Osteoblast (primary cell): ENCODE measurements around the gene SAA2. TPM values are rescaled to one million over a fixed set of nuclear protein-coding genes. Genes with fewer than 3 reads are reported as not detected.

ENCODE experiments used
- DNase-seq: peaks from one replicate; pipeline ENCODE4 v3.0.0; 2011; ENCODE audit warnings: low spot score, mixed read lengths; ENCODE audit not compliant: insufficient read length; ENCODE audit errors: missing footprints
- H2AFZ ChIP-seq: 2 replicates; pipeline ENCODE4 v1.6.0; 2011; ENCODE audit warnings: mild to moderate bottlenecking, low read length
- H3K27ac ChIP-seq: 2 replicates; pipeline ENCODE4 v1.5.1; 2011; ENCODE audit warnings: mild to moderate bottlenecking, low read depth, low read length, moderate library complexity
- H3K27me3 ChIP-seq: 2 replicates; pipeline ENCODE4 v1.6.0; 2012; ENCODE audit warnings: mild to moderate bottlenecking, control low read depth, inconsistent platforms, low read length, moderate library complexity; ENCODE audit not compliant: insufficient read depth
- H3K36me3 ChIP-seq: 2 replicates; pipeline ENCODE4 v1.5.1; 2011; ENCODE audit warnings: mild to moderate bottlenecking, low read length, control low read depth, moderate library complexity; ENCODE audit not compliant: insufficient read depth
- H3K4me1 ChIP-seq: 2 replicates; pipeline ENCODE4 v1.5.1; 2011; ENCODE audit warnings: mild to moderate bottlenecking, low read length, control low read depth, moderate library complexity; ENCODE audit not compliant: insufficient read depth
- H3K4me2 ChIP-seq: 2 replicates; pipeline ENCODE4 v1.6.0; 2011; ENCODE audit warnings: mild to moderate bottlenecking, low read length; ENCODE audit not compliant: insufficient read depth
- H3K4me3 ChIP-seq: fragments of 200-600 bp; sonication (generic); 3 replicates; pipeline ENCODE4 v1.5.1; 2012; ENCODE audit warnings: mild to moderate bottlenecking, low read length, inconsistent platforms; ENCODE audit not compliant: insufficient read depth
- H3K79me2 ChIP-seq: 2 replicates; pipeline ENCODE4 v1.6.0; 2012; ENCODE audit warnings: mild to moderate bottlenecking, low read length, control low read depth, inconsistent platforms; ENCODE audit not compliant: insufficient read depth
- H3K9me3 ChIP-seq: 2 replicates; pipeline ENCODE4 v1.5.1; 2011; ENCODE audit warnings: low read depth, low read length, control low read depth
- H4K20me1 ChIP-seq: 2 replicates; pipeline ENCODE4 v1.6.0; 2012; ENCODE audit warnings: mild to moderate bottlenecking, low read length, control low read depth; ENCODE audit not compliant: insufficient read depth
- CTCF ChIP-seq: IDR thresholded peaks from 2 replicates; pipeline ENCODE4 v1.5.1; 2011; ENCODE audit warnings: mild to moderate bottlenecking, low read depth, low read length, moderate library complexity; ENCODE audit errors: extremely low read depth
- total RNA-seq: library from RNA; depleted of rRNA; stranded (reverse); fragments of >200 nt; gene quantifications from 2 replicates; pipeline ENCODE4 v1.2.3, GENCODE V29; 2012

SAA2 gene
- total RNA-seq, 1 donor = under 0.01 TPM

GRCh38 chr11:18221274-18221876 lies 27.1 kb downstream of the SAA2 start:
- no peak for DNase-seq
- Histone ChIP-seq H2AFZ (no peak overlapping the region), H3K36me3 (no peaks in the 10 kb centered on the region), H3K27ac (no peak overlapping the region), H3K4me2 (no peak overlapping the region), H3K4me3 (no peak overlapping the region), H3K4me1 (no peaks in the 10 kb centered on the region), H4K20me1 (no peaks in the 10 kb centered on the region), H3K79me2 (no peaks in the 10 kb centered on the region), H3K9me3 (no peaks in the 10 kb centered on the region), H3K27me3 (peaks cover 3% of the 10 kb centered on the region)
- no peak for TF ChIP-seq CTCF

GRCh38 chr11:18209058-18209457 lies 39.4 kb downstream of the SAA2 start:
- Histone ChIP-seq H3K9me3 (no peaks in the 10 kb centered on the region), H2AFZ (no peak overlapping the region), H3K79me2 (no peaks in the 10 kb centered on the region), H4K20me1 (no peaks in the 10 kb centered on the region), H3K27me3 (peaks cover 10% of the 10 kb centered on the region), H3K27ac (no peak overlapping the region), H3K4me3 (no peak overlapping the region), H3K36me3 (no peaks in the 10 kb centered on the region), H3K4me1 (no peaks in the 10 kb centered on the region), H3K4me2 (no peak overlapping the region)
- no peak for DNase-seq
- TF ChIP-seq CTCF = no peak

GRCh38 chr11:18204771-18205170 lies 43.7 kb downstream of the SAA2 start:
- no peaks in the 10 kb centered on the region for H3K36me3 ChIP-seq
- H3K79me2 ChIP-seq = no peaks in the 10 kb centered on the region
- no peak overlapping the region for H2AFZ ChIP-seq
- DNase-seq = no peak
- H3K4me3 ChIP-seq = no peak overlapping the region
- H3K9me3 ChIP-seq = no peaks in the 10 kb centered on the region
- no peak overlapping the region for H3K4me2 ChIP-seq
- TF ChIP-seq CTCF = no peak
- H3K27me3 ChIP-seq = peaks cover 4% of the 10 kb centered on the region
- H4K20me1 ChIP-seq = no peaks in the 10 kb centered on the region
- H3K4me1 ChIP-seq = no peaks in the 10 kb centered on the region
- H3K27ac ChIP-seq = no peak overlapping the region

- no peaks in the 10 kb centered on the region for H3K27me3 ChIP-seq
- H3K27ac ChIP-seq = no peak overlapping the region
- H3K4me1 ChIP-seq = no peaks in the 10 kb centered on the region
- TF ChIP-seq CTCF = no peak
- DNase-seq = no peak
- H3K79me2 ChIP-seq = no peaks in the 10 kb centered on the region
- no peaks in the 10 kb centered on the region for H4K20me1 ChIP-seq
- H2AFZ ChIP-seq = no peak overlapping the region
- H3K4me2 ChIP-seq = no peak overlapping the region
- no peaks in the 10 kb centered on the region for H3K9me3 ChIP-seq
- H3K4me3 ChIP-seq = no peak overlapping the region
- no peaks in the 10 kb centered on the region for H3K36me3 ChIP-seq
These were observed 44.2 kb downstream of the SAA2 start for GRCh38 chr11:18204220-18204619.
